GM12878 (cell line): ENCODE results near the gene PDE8B. TPM values are rescaled to one million over a fixed set of nuclear protein-coding genes. Genes with fewer than 3 reads are reported as not detected.

ENCODE experiments used
- ATAC-seq: fragments of 200-7000 bp; cut with Tn5 transposase; 3 replicates; pipeline ENCODE4 v1.9.1; 2020; ENCODE audit warnings: mild to moderate bottlenecking, moderate library complexity
- BruUV-seq: library from RNA; stranded (reverse); fragments of 400-500 nt; replicated peaks from 2 replicates; lab custom pipeline; 2021; lab: Mats Ljungman, UMichigan
- CTCF ChIA-PET: fragments of 300-600 bp; sonication (Branson Sonifier 250); formaldehyde crosslinking; extraction: SDS; loops from one replicate; lab custom pipeline; 2021; ENCODE audit warnings: inconsistent platforms; lab: Yijun Ruan, JAX
- POLR2A ChIA-PET: fragments of 350-600 bp; formaldehyde crosslinking; extraction: SDS; loops from one replicate; lab custom pipeline; 2021; ENCODE audit warnings: inconsistent platforms; lab: Charles Lee
- RAD21 ChIA-PET: fragments of 300-600 bp; sonication (Branson Sonifier 250); formaldehyde crosslinking; loops from one replicate; lab custom pipeline; 2023; ENCODE audit warnings: antibody characterized with exemption; ENCODE audit not compliant: unreplicated experiment; lab: Charles Lee
- SMC1A ChIA-PET: fragments of 300-600 bp; sonication (Branson Sonifier 250); formaldehyde crosslinking; loops from one replicate; lab custom pipeline; 2023; ENCODE audit not compliant: unreplicated experiment, uncharacterized antibody; lab: Charles Lee
- DNase-seq: peaks from one replicate; pipeline ENCODE4 v3.0.0-alpha.2; 2011; ENCODE audit warnings: low read depth, low spot score
- FAIRE-seq: peaks from 3 replicates; lab custom pipeline; 2011; peaks lifted over from hg19 to GRCh38; lab: Jason Lieb, UNC
- H2AFZ ChIP-seq: 2 replicates; pipeline ENCODE4 v1.6.0; 2011; ENCODE audit warnings: low read depth, low read length, control low read depth; ENCODE audit not compliant: control insufficient read depth
- H3K27ac ChIP-seq: 2 replicates; pipeline ENCODE4 v1.5.1; 2011; ENCODE audit warnings: control low read depth; ENCODE audit not compliant: control insufficient read depth, insufficient read depth
- H3K27me3 ChIP-seq, 2 experiments: replicated peaks in 1 of 2; 2 replicates each; pipeline versions ENCODE4 v1.6.0 to v1.6.1; 2011; ENCODE audit warnings: low read length in 1 of 2; ENCODE audit not compliant: control insufficient read depth in 2 of 2, insufficient read depth in 2 of 2
- H3K36me3 ChIP-seq, 2 experiments: 2 replicates each; pipeline ENCODE4 v1.5.1; 2011; ENCODE audit warnings: low read length in 1 of 2; ENCODE audit not compliant: control insufficient read depth in 2 of 2, insufficient read depth in 2 of 2
- H3K4me1 ChIP-seq: 2 replicates; pipeline ENCODE4 v1.6.1; 2011; ENCODE audit warnings: mild to moderate bottlenecking, low read length, moderate library complexity, mixed read lengths; ENCODE audit not compliant: control insufficient read depth, insufficient read depth
- H3K4me2 ChIP-seq: 2 replicates; pipeline ENCODE4 v1.6.0; 2011; ENCODE audit warnings: control low read depth; ENCODE audit not compliant: control insufficient read depth, insufficient read depth
- H3K4me3 ChIP-seq: fragments of 200-600 bp; sonication (generic); 2 replicates; pipeline ENCODE4 v1.5.1; 2016
- H3K79me2 ChIP-seq: 2 replicates; pipeline ENCODE4 v1.6.0; 2011; ENCODE audit warnings: low read length; ENCODE audit not compliant: control insufficient read depth, insufficient read depth
- H3K9ac ChIP-seq: 2 replicates; pipeline ENCODE4 v1.8.0; 2011; ENCODE audit warnings: low read length, control low read depth, mixed read lengths; ENCODE audit not compliant: control insufficient read depth, insufficient read depth
- H3K9me3 ChIP-seq: replicated peaks from 3 replicates; pipeline ENCODE4 v1.5.1; 2011; ENCODE audit warnings: mild to moderate bottlenecking, low read length; ENCODE audit not compliant: control insufficient read depth, insufficient read depth
- H4K20me1 ChIP-seq: 2 replicates; pipeline ENCODE4 v1.6.0; 2011; ENCODE audit not compliant: control insufficient read depth, insufficient read depth
- CBFB ChIP-seq: IDR thresholded peaks from 2 replicates; pipeline ENCODE4 v1.6.1; 2016; ENCODE audit warnings: antibody characterized with exemption, low read depth
- EP300 ChIP-seq, 2 experiments: fragments of 150-350 bp in 1 of 2; IDR thresholded peaks; 2 replicates each; pipeline ENCODE4 v1.6.1; 2011 to 2012; ENCODE audit warnings: low read depth in 2 of 2, low read length in 2 of 2, borderline replicate concordance in 1 of 2, improper control_type of control experiment in 1 of 2, inconsistent platforms in 1 of 2; ENCODE audit not compliant: control insufficient read depth in 1 of 2
- NFYB ChIP-seq: IDR thresholded peaks from 2 replicates; pipeline ENCODE4 v1.6.1; 2011; ENCODE audit warnings: low read depth, mild to moderate bottlenecking, low read length, improper control_type of control experiment, moderate library complexity; ENCODE audit not compliant: insufficient read depth
- POU2F2 ChIP-seq: IDR thresholded peaks from 3 replicates; pipeline ENCODE4 v1.6.1; 2011; ENCODE audit warnings: low read depth, mild to moderate bottlenecking, low read length, borderline replicate concordance
- SMAD5 ChIP-seq: IDR thresholded peaks from 2 replicates; pipeline ENCODE4 v1.6.1; 2016; ENCODE audit warnings: antibody characterized with exemption, low read depth
- ZNF217 ChIP-seq: fragments of 450-650 bp; IDR thresholded peaks from 2 replicates; pipeline ENCODE4 v1.6.1; 2017; ENCODE audit warnings: antibody characterized with exemption, mild to moderate bottlenecking
- ZNF274 ChIP-seq: IDR thresholded peaks from one replicate; pipeline ENCODE4 v1.8.0; 2011; ENCODE audit not compliant: insufficient read length, insufficient read depth
- WGBS: methylation state at CpG from one replicate; pipeline ENCODE4 v1.1.6; 2016; ENCODE audit warnings: low lambda C conversion rate; ENCODE audit not compliant: insufficient replicate concordance, insufficient coverage; ENCODE audit errors: missing lambda C conversion rate; 5-methylcytosine and 5-hydroxymethylcytosine counted together
- in situ Hi-C: fragments of 300-500 bp; cut with MboI; formaldehyde crosslinking; loops from 9 replicates; pipeline ENCODE4 v1.14.3; 2018; ENCODE audit warnings: mixed read lengths
- intact Hi-C: fragments of 100-400 bp; cut with micrococcal nuclease; formaldehyde crosslinking; loops from one replicate; pipeline ENCODE4 v1.14.2; 2022; ENCODE audit not compliant: unreplicated experiment
- polyA plus RNA-seq, 11 experiments: library from polyadenylated mRNA; depleted of rRNA in 4 of 11; unstranded in 6 of 11; stranded (reverse) in 5 of 11; fragments of >200 nt; fragmentation: Nextera tagmentation in 4 of 11; fragmentation: Illumina TruSeq in 1 of 11; extraction: Ambion mirVana in 4 of 11; extraction: Trizol in 1 of 11; gene quantifications; 1 replicate in 1 of 11; 2 replicates in 10 of 11; pipeline versions ENCODE4 v1.2.1 to v1.2.3, GENCODE V29; 2011 to 2016; ENCODE audit warnings: inconsistent platforms in 2 of 11, missing spikeins in 2 of 11, low read depth in 1 of 11
- total RNA-seq, 4 experiments: library from RNA; depleted of rRNA in 3 of 4; stranded (reverse); fragments of >200 nt in 3 of 4; fragmentation: Illumina TruSeq in 1 of 4; extraction: Trizol in 1 of 4; gene quantifications; 2 replicates each; pipeline versions ENCODE4 v1.2.1 to v1.2.3, GENCODE V29; 2013 to 2021
- TF ChIP-seq, protein P1 (sequence below): fragments of 450-650 bp; IDR thresholded peaks from 2 replicates; pipeline ENCODE4 v1.6.1; 2017; ENCODE audit warnings: low read depth, mild to moderate bottlenecking, moderate library complexity
- TF ChIP-seq, protein P2 (sequence below): fragments of 450-650 bp; conservative IDR thresholded peaks from 2 replicates; pipeline ENCODE4 v1.6.1; 2017; ENCODE audit warnings: mild to moderate bottlenecking, moderate library complexity

PDE8B gene
- total and polyA plus RNA-seq, 10 of the 15 experiments (the other 5 are each of a cell fraction or from before 2014, with no cell fraction given) = 0.03 to 0.44 (median 0.20) TPM; not detected in 3

DNA sequence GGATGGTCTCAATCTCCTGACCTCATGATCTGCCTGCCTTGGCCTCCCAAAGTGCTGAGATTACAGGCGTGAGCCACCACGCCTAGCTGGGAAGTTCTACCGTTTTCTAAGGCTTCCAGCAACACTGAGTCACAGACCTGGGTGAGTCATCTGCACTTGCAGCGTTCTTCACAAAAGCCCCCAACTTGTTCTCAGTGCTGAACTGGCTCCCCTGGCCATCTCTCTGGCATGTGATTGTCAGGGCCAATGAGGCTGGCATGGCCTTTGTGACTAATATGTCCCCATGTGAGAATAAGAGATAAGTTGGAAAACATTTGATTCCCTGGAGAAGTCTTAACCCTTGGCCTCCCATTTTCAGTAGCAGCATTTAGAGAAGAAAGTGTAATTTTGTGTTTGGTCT is 157.3 kb downstream of the PDE8B start:
- RAD21 ChIA-PET = no interaction called here

DNA sequence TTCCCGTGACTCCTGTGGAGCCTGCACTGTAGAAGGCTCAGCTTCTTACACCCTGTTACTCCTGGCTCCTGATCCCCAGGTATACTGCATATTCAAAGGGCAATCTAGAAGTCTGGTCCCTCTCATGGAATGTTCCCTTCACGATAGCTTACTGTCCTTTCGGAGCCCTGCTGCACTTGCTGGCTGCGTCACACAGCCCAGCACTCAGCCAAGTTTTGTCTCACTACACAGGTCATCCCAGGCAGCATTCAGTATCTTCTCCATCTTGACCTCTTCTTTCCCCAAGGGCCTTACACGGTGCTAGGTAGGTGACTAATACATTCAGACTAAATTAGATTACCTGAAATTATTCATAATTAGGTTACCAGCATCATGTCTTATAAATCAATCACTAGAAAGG is 157.9 kb downstream of the PDE8B start:
- intact Hi-C loops (no loop called here), in situ Hi-C loops (no loop called here)
- H3K4me2 ChIP-seq = no peak overlapping the region
- no peak overlapping the region for H2AFZ ChIP-seq
- RAD21 ChIA-PET = interaction anchor here (0.6 to 1.0 kb wide), 2 partner anchors 9 to 113 kb away, joined by 3 read pairs; no protein-coding TSS in a partner anchor
- H3K4me3 ChIP-seq = no peak overlapping the region
- H3K79me2 ChIP-seq = no peaks in the 10 kb centered on the region
- SMC1A ChIA-PET = interaction anchor here (0.6 to 2.6 kb wide), 2 partner anchors 11 to 982 kb away, joined by 3 to 9 read pairs; no protein-coding TSS in a partner anchor
- FAIRE-seq = no peak
- no TSS peak for BruUV-seq
- no peak for ATAC-seq
- H3K27ac ChIP-seq = no peak overlapping the region
- H3K4me1 ChIP-seq = no peaks in the 10 kb centered on the region
- H3K27me3 ChIP-seq = no peaks in the 10 kb centered on the region
- 70% methylated on average over 5 of the region's 5 CpGs for WGBS
- no peak overlapping the region for H3K9ac ChIP-seq
- no peaks in the 10 kb centered on the region for H3K9me3 ChIP-seq
- POLR2A ChIA-PET = interaction anchor here (0.7 kb wide), 1 partner anchor 50 kb away, joined by 3 read pairs; no protein-coding TSS in a partner anchor
- CTCF ChIA-PET = no interaction called here
- H3K36me3 ChIP-seq = no peaks in the 10 kb centered on the region
- DNase-seq = no peak
- no peaks in the 10 kb centered on the region for H4K20me1 ChIP-seq
- TF ChIP-seq CBFB (no peak), EP300 (IDR thresholded peaks at IDR 0.05; ENCODE audit: borderline replicate concordance in 1 of 2, control insufficient read depth in 1 of 2, low read depth in 2 of 2, low read length in 2 of 2) (no peak), SMAD5 (no peak), POU2F2 (no peak), ZNF274 (no peak), ZNF217 (no peak)
- TF ChIP-seq, protein P1, sequence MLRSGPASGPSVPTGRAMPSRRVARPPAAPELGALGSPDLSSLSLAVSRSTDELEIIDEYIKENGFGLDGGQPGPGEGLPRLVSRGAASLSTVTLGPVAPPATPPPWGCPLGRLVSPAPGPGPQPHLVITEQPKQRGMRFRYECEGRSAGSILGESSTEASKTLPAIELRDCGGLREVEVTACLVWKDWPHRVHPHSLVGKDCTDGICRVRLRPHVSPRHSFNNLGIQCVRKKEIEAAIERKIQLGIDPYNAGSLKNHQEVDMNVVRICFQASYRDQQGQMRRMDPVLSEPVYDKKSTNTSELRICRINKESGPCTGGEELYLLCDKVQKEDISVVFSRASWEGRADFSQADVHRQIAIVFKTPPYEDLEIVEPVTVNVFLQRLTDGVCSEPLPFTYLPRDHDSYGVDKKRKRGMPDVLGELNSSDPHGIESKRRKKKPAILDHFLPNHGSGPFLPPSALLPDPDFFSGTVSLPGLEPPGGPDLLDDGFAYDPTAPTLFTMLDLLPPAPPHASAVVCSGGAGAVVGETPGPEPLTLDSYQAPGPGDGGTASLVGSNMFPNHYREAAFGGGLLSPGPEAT = no peak

More for the DNA sequence above, 157.3 kb downstream of the PDE8B start:
- H3K79me2 ChIP-seq = no peaks in the 10 kb centered on the region
- H3K9ac ChIP-seq = no peak overlapping the region
- POLR2A ChIA-PET = no interaction called here
- H3K27ac ChIP-seq = no peak overlapping the region
- BruUV-seq = no TSS peak
- no peak overlapping the region for H3K4me2 ChIP-seq
- H3K4me3 ChIP-seq = no peak overlapping the region
- intact Hi-C loops (no loop called here), in situ Hi-C loops (no loop called here)
- TF ChIP-seq, protein P2, sequence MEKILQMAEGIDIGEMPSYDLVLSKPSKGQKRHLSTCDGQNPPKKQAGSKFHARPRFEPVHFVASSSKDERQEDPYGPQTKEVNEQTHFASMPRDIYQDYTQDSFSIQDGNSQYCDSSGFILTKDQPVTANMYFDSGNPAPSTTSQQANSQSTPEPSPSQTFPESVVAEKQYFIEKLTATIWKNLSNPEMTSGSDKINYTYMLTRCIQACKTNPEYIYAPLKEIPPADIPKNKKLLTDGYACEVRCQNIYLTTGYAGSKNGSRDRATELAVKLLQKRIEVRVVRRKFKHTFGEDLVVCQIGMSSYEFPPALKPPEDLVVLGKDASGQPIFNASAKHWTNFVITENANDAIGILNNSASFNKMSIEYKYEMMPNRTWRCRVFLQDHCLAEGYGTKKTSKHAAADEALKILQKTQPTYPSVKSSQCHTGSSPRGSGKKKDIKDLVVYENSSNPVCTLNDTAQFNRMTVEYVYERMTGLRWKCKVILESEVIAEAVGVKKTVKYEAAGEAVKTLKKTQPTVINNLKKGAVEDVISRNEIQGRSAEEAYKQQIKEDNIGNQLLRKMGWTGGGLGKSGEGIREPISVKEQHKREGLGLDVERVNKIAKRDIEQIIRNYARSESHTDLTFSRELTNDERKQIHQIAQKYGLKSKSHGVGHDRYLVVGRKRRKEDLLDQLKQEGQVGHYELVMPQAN = no peak
- 0 out of 2 replicates have a peak, but pooled peaks have one; percentile 8 for TF ChIP-seq NFYB
- 52% methylated on average over 4 of the region's 4 CpGs for WGBS
- CTCF ChIA-PET = no interaction called here
- no peaks in the 10 kb centered on the region for H3K9me3 ChIP-seq
- no peaks in the 10 kb centered on the region for H3K27me3 ChIP-seq
- no peaks in the 10 kb centered on the region for H3K36me3 ChIP-seq
- SMC1A ChIA-PET = interaction anchor here (1.0 to 2.6 kb wide), 2 partner anchors 11 to 15 kb away, joined by 4 to 9 read pairs; no protein-coding TSS in a partner anchor
- ATAC-seq = no peak
- H2AFZ ChIP-seq = no peak overlapping the region
- no peaks in the 10 kb centered on the region for H4K20me1 ChIP-seq
- H3K4me1 ChIP-seq = no peaks in the 10 kb centered on the region
- no peak for FAIRE-seq
- DNase-seq = no peak
